GM19468 (cell line): ENCODE data around the gene NAA10.

Experiments
- ATAC-seq: cut with Tn5 transposase; IDR thresholded peaks from one replicate; pipeline ENCODE4 v1.9.1; 2021; ENCODE audit warnings: mild to moderate bottlenecking, moderate library complexity, moderate number of reproducible peaks; ENCODE audit not compliant: unreplicated experiment; ENCODE audit errors: extremely low read depth

NAA10 gene

GRCh38 chrX:153930011-153930910 lies 4.6 kb downstream of the NAA10 start:
- no peak for ATAC-seq

GRCh38 chrX:153929576-153929975 lies 5.3 kb downstream of the NAA10 start:
- no peak for ATAC-seq

GRCh38 chrX:153928846-153929245 lies 6.0 kb downstream of the NAA10 start:
- ATAC-seq = no peak

GRCh38 chrX:153927922-153928760 lies 6.7 kb downstream of the NAA10 start:
- peak; percentile 80 for ATAC-seq

- no peak for ATAC-seq
These were observed 7.2 kb downstream of the NAA10 start for GRCh38 chrX:153927672-153927921.

GRCh38 chrX:153926858-153927671 lies 7.8 kb downstream of the NAA10 start:
- no peak for ATAC-seq

GRCh38 chrX:153926552-153926857 lies 8.3 kb downstream of the NAA10 start:
- no peak for ATAC-seq

GRCh38 chrX:153925739-153926551 lies 8.9 kb downstream of the NAA10 start, which contains the start of gene ARHGAP4:
Gene ARHGAP4, minus strand, starts transcription at chrX:153926264. Its CDS starts 62 bp downstream, at chrX:153926202.
- ATAC-seq = no peak

- ATAC-seq = no peak
These were observed 9.5 kb downstream of the NAA10 start for GRCh38 chrX:153925387-153925738.

GRCh38 chrX:153924149-153924861 lies 10.5 kb downstream of the NAA10 start:
- no peak for ATAC-seq

- ATAC-seq = no peak
These were observed 11.6 kb downstream of the NAA10 start for GRCh38 chrX:153922932-153923857.

GRCh38 chrX:153921511-153922446 lies 13.1 kb downstream of the NAA10 start:
- ATAC-seq = no peak

- ATAC-seq = no peak
These were observed 13.8 kb downstream of the NAA10 start for GRCh38 chrX:153921070-153921469.

GRCh38 chrX:153920546-153920945 lies 14.3 kb downstream of the NAA10 start:
- ATAC-seq = no peak

GRCh38 chrX:153919281-153919680 lies 15.6 kb downstream of the NAA10 start:
- no peak for ATAC-seq

- ATAC-seq = no peak
These were observed 17.0 kb downstream of the NAA10 start for GRCh38 chrX:153917869-153918268.

- ATAC-seq = no peak
These were observed 21.1 kb downstream of the NAA10 start for GRCh38 chrX:153913701-153914100.
